Calu3 (cell line): ENCODE data around the gene C2orf76. TPM values are rescaled to one million over a fixed set of nuclear protein-coding genes. Genes with fewer than 3 reads are reported as not detected.

ENCODE experiments used
- BruUV-seq: library from RNA; stranded (reverse); fragments of 400-500 nt; replicated peaks from 2 replicates; lab custom pipeline; 2021; lab: Mats Ljungman, UMichigan
- CTCF ChIA-PET: fragments of 300-600 bp; sonication (Branson Sonifier 250); formaldehyde crosslinking; loops from one replicate; lab custom pipeline; 2022; ENCODE audit warnings: antibody characterized with exemption; lab: Charles Lee
- DNase-seq: peaks from one replicate; pipeline ENCODE4 v3.0.0; 2022
- H3K27ac Mint-ChIP-seq: one replicate; pipeline ENCODE4 v1.8.0; 2022; ENCODE audit warnings: mixed read lengths; ENCODE audit not compliant: unreplicated experiment
- H3K27me3 Mint-ChIP-seq: one replicate; pipeline ENCODE4 v1.8.0; 2022; ENCODE audit warnings: mixed read lengths; ENCODE audit not compliant: unreplicated experiment
- H3K36me3 Mint-ChIP-seq: one replicate; pipeline ENCODE4 v1.8.0; 2022; ENCODE audit warnings: mild to moderate bottlenecking, moderate library complexity, mixed read lengths; ENCODE audit not compliant: insufficient read depth, unreplicated experiment
- H3K4me1 Mint-ChIP-seq: one replicate; pipeline ENCODE4 v1.8.0; 2022; ENCODE audit warnings: mild to moderate bottlenecking, low read depth, mixed read lengths; ENCODE audit not compliant: unreplicated experiment
- H3K4me3 Mint-ChIP-seq: one replicate; pipeline ENCODE4 v1.8.0; 2022; ENCODE audit warnings: mild to moderate bottlenecking, low read depth, moderate library complexity, mixed read lengths; ENCODE audit not compliant: unreplicated experiment
- H3K9me3 Mint-ChIP-seq: one replicate; pipeline ENCODE4 v1.8.0; 2022; ENCODE audit warnings: low read depth, mixed read lengths; ENCODE audit not compliant: unreplicated experiment
- CTCF ChIP-seq: fragments of 200-600 bp; IDR thresholded peaks from one replicate; pipeline ENCODE4 v1.8.0; 2022; ENCODE audit warnings: antibody characterized with exemption; ENCODE audit not compliant: unreplicated experiment
- intact Hi-C: fragments of 100-400 bp; cut with micrococcal nuclease; formaldehyde crosslinking; loops from one replicate; pipeline ENCODE4 v1.10.0; 2022; ENCODE audit not compliant: unreplicated experiment
- total RNA-seq: library from RNA; stranded (reverse); gene quantifications from 2 replicates; pipeline ENCODE4 v1.2.3, GENCODE V29; 2022

Gene C2orf76
- total RNA-seq, 1 experiment from 2014 or later, result 7.1 TPM

- CTCF ChIA-PET, result interaction anchor here (1.4 kb wide), 1 partner anchor 15 kb away, joined by 5 read pairs; the partner anchor contains the start of genes C2orf76 and DBI
- no peak overlapping the region for H3K27ac Mint-ChIP-seq
- no peaks in the 10 kb centered on the region for H3K9me3 Mint-ChIP-seq
- H3K27me3 Mint-ChIP-seq, result no peaks in the 10 kb centered on the region
- intact Hi-C loops, result no loop called here
- no peak for TF ChIP-seq CTCF
- no peaks in the 10 kb centered on the region for H3K4me1 Mint-ChIP-seq
- DNase-seq, result no peak
- H3K36me3 Mint-ChIP-seq, result no peaks in the 10 kb centered on the region
- BruUV-seq, result no TSS peak
- H3K4me3 Mint-ChIP-seq, result no peak overlapping the region
Observed at GRCh38 chr2:119352357-119352756, 14.3 kb downstream of the C2orf76 start.

- H3K4me3 Mint-ChIP-seq, result no peak overlapping the region
- DNase-seq, result no peak
- intact Hi-C loops, result no loop called here
- BruUV-seq, result no TSS peak
- H3K27me3 Mint-ChIP-seq, result no peaks in the 10 kb centered on the region
- no peaks in the 10 kb centered on the region for H3K9me3 Mint-ChIP-seq
- TF ChIP-seq CTCF, result no peak
- H3K27ac Mint-ChIP-seq, result no peak overlapping the region
- no peaks in the 10 kb centered on the region for H3K4me1 Mint-ChIP-seq
- no peaks in the 10 kb centered on the region for H3K36me3 Mint-ChIP-seq
- CTCF ChIA-PET, result interaction anchor here (0.5 kb wide), 1 partner anchor 46 kb away, joined by 3 read pairs; no protein-coding TSS in a partner anchor
Observed at GRCh38 chr2:119350311-119350998, 16.2 kb downstream of the C2orf76 start.

GRCh38 chr2:119349289-119349688 is 17.3 kb downstream of the C2orf76 start:
- CTCF ChIA-PET, result no interaction called here
- no TSS peak for BruUV-seq
- no peak overlapping the region for H3K4me3 Mint-ChIP-seq
- no peaks in the 10 kb centered on the region for H3K9me3 Mint-ChIP-seq
- no peaks in the 10 kb centered on the region for H3K27me3 Mint-ChIP-seq
- intact Hi-C loops, result no loop called here
- no peak overlapping the region for H3K27ac Mint-ChIP-seq
- H3K36me3 Mint-ChIP-seq, result no peaks in the 10 kb centered on the region
- no peaks in the 10 kb centered on the region for H3K4me1 Mint-ChIP-seq
- DNase-seq, result no peak
- TF ChIP-seq CTCF, result no peak

GRCh38 chr2:119341684-119342083 is 24.9 kb downstream of the C2orf76 start:
- H3K27ac Mint-ChIP-seq, result no peak overlapping the region
- no TSS peak for BruUV-seq
- H3K9me3 Mint-ChIP-seq, result no peaks in the 10 kb centered on the region
- CTCF ChIA-PET, result no interaction called here
- H3K4me1 Mint-ChIP-seq, result no peaks in the 10 kb centered on the region
- H3K4me3 Mint-ChIP-seq, result no peak overlapping the region
- DNase-seq, result no peak
- no peak for TF ChIP-seq CTCF
- intact Hi-C loops, result no loop called here
- H3K36me3 Mint-ChIP-seq, result no peaks in the 10 kb centered on the region
- H3K27me3 Mint-ChIP-seq, result no peaks in the 10 kb centered on the region
